MG63 (cell line): Measurements from ENCODE around the gene GMDS. TPM values are rescaled to one million over a fixed set of nuclear protein-coding genes. Genes with fewer than 3 reads are reported as not detected.

Source experiments
- DNase-seq: peaks from one replicate; pipeline ENCODE4 v3.0.0-alpha.2; 2020
- H3K27me3 ChIP-seq: fragments of 250-450 bp; sonication (Bioruptor Pico); 2 replicates; pipeline ENCODE4 v1.5.1; 2020; ENCODE audit warnings: mild to moderate bottlenecking, moderate library complexity
- H3K36me3 ChIP-seq: fragments of 250-450 bp; sonication (Bioruptor Pico); 2 replicates; pipeline ENCODE4 v1.5.1; 2020; ENCODE audit warnings: mild to moderate bottlenecking, moderate library complexity
- H3K4me3 ChIP-seq: fragments of 250-450 bp; sonication (Bioruptor Pico); 2 replicates; pipeline ENCODE4 v1.5.1; 2020; ENCODE audit warnings: mild to moderate bottlenecking, moderate library complexity
- H3K9me3 ChIP-seq: fragments of 250-450 bp; sonication (Bioruptor Pico); 2 replicates; pipeline ENCODE4 v1.5.1; 2020; ENCODE audit warnings: mild to moderate bottlenecking, moderate library complexity
- total RNA-seq: library from RNA; depleted of rRNA; stranded (reverse); fragments of >200 nt; shearing (Covaris generic); gene quantifications from 2 replicates; pipeline ENCODE4 v1.2.3, GENCODE V29; 2014; ENCODE audit warnings: low replicate concordance

The GMDS gene
- total RNA-seq, 1 experiment from 2014 or later = 1.8 TPM

- Histone ChIP-seq H3K9me3 (no peaks in the 10 kb centered on the region), H3K36me3 (no peaks in the 10 kb centered on the region), H3K27me3 (no peaks in the 10 kb centered on the region), H3K4me3 (no peak overlapping the region)
- DNase-seq = peak; percentile 63
Measured at GRCh38 chr6:1952740-1953360, 292.6 kb downstream of the GMDS start.

GRCh38 chr6:1950631-1951030 is 294.8 kb downstream of the GMDS start:
- DNase-seq = no peak
- no peak overlapping the region for H3K4me3 ChIP-seq
- no peaks in the 10 kb centered on the region for H3K36me3 ChIP-seq
- H3K9me3 ChIP-seq = no peaks in the 10 kb centered on the region
- no peaks in the 10 kb centered on the region for H3K27me3 ChIP-seq

GRCh38 chr6:1949538-1949937 is 295.9 kb downstream of the GMDS start:
- H3K4me3 ChIP-seq = no peak overlapping the region
- H3K9me3 ChIP-seq = no peaks in the 10 kb centered on the region
- no peak for DNase-seq
- H3K27me3 ChIP-seq = no peaks in the 10 kb centered on the region
- no peaks in the 10 kb centered on the region for H3K36me3 ChIP-seq

GRCh38 chr6:1947922-1948321 is 297.5 kb downstream of the GMDS start:
- no peaks in the 10 kb centered on the region for H3K27me3 ChIP-seq
- no peak for DNase-seq
- H3K36me3 ChIP-seq = no peaks in the 10 kb centered on the region
- no peak overlapping the region for H3K4me3 ChIP-seq
- H3K9me3 ChIP-seq = no peaks in the 10 kb centered on the region

- Histone ChIP-seq H3K4me3 (no peak overlapping the region), H3K36me3 (no peaks in the 10 kb centered on the region), H3K27me3 (no peaks in the 10 kb centered on the region), H3K9me3 (no peaks in the 10 kb centered on the region)
- DNase-seq = no peak
Measured at GRCh38 chr6:1946583-1946982, 298.8 kb downstream of the GMDS start.

- Histone ChIP-seq H3K4me3 (no peak overlapping the region), H3K27me3 (no peaks in the 10 kb centered on the region), H3K36me3 (no peaks in the 10 kb centered on the region), H3K9me3 (no peaks in the 10 kb centered on the region)
- DNase-seq = no peak
Measured at GRCh38 chr6:1945235-1945832, 300.1 kb downstream of the GMDS start.

GRCh38 chr6:1942834-1943233 is 302.6 kb downstream of the GMDS start:
- Histone ChIP-seq H3K9me3 (no peaks in the 10 kb centered on the region), H3K4me3 (no peak overlapping the region), H3K27me3 (no peaks in the 10 kb centered on the region), H3K36me3 (no peaks in the 10 kb centered on the region)
- DNase-seq = no peak

- DNase-seq = no peak
- Histone ChIP-seq H3K9me3 (no peaks in the 10 kb centered on the region), H3K4me3 (no peak overlapping the region), H3K27me3 (no peaks in the 10 kb centered on the region), H3K36me3 (no peaks in the 10 kb centered on the region)
Measured at GRCh38 chr6:1941534-1941933, 303.9 kb downstream of the GMDS start.

GRCh38 chr6:1940381-1940780 is 305.0 kb downstream of the GMDS start:
- H3K4me3 ChIP-seq = no peak overlapping the region
- H3K27me3 ChIP-seq = no peaks in the 10 kb centered on the region
- no peaks in the 10 kb centered on the region for H3K36me3 ChIP-seq
- no peak for DNase-seq
- H3K9me3 ChIP-seq = no peaks in the 10 kb centered on the region

GRCh38 chr6:1933292-1933691 is 312.1 kb downstream of the GMDS start:
- DNase-seq = no peak

GRCh38 chr6:1931817-1932216 is 313.6 kb downstream of the GMDS start:
- H3K9me3 ChIP-seq = no peaks in the 10 kb centered on the region
- no peaks in the 10 kb centered on the region for H3K36me3 ChIP-seq
- no peaks in the 10 kb centered on the region for H3K27me3 ChIP-seq
- DNase-seq = no peak
- no peak overlapping the region for H3K4me3 ChIP-seq

More at GRCh38 chr6:1933292-1933691, 312.1 kb downstream of the GMDS start:
- Histone ChIP-seq H3K36me3 (no peaks in the 10 kb centered on the region), H3K9me3 (no peaks in the 10 kb centered on the region), H3K27me3 (no peaks in the 10 kb centered on the region), H3K4me3 (no peak overlapping the region)

GRCh38 chr6:1930356-1930755 is 315.0 kb downstream of the GMDS start:
- no peak for DNase-seq
- no peaks in the 10 kb centered on the region for H3K36me3 ChIP-seq
- no peaks in the 10 kb centered on the region for H3K27me3 ChIP-seq
- no peaks in the 10 kb centered on the region for H3K9me3 ChIP-seq
- no peak overlapping the region for H3K4me3 ChIP-seq

GRCh38 chr6:1929931-1930330 is 315.5 kb downstream of the GMDS start:
- no peaks in the 10 kb centered on the region for H3K36me3 ChIP-seq
- H3K9me3 ChIP-seq = no peaks in the 10 kb centered on the region
- no peaks in the 10 kb centered on the region for H3K27me3 ChIP-seq
- DNase-seq = no peak
- H3K4me3 ChIP-seq = no peak overlapping the region

GRCh38 chr6:1925743-1926430 is 319.5 kb downstream of the GMDS start:
- H3K9me3 ChIP-seq = no peaks in the 10 kb centered on the region
- H3K4me3 ChIP-seq = no peak overlapping the region
- no peaks in the 10 kb centered on the region for H3K36me3 ChIP-seq
- no peak for DNase-seq
- H3K27me3 ChIP-seq = no peaks in the 10 kb centered on the region

GRCh38 chr6:1923449-1923848 is 322.0 kb downstream of the GMDS start:
- Histone ChIP-seq H3K4me3 (no peak overlapping the region), H3K27me3 (no peaks in the 10 kb centered on the region), H3K36me3 (no peaks in the 10 kb centered on the region), H3K9me3 (no peaks in the 10 kb centered on the region)
- no peak for DNase-seq

GRCh38 chr6:1917626-1918371 is 327.6 kb downstream of the GMDS start:
- no peaks in the 10 kb centered on the region for H3K9me3 ChIP-seq
- no peak overlapping the region for H3K4me3 ChIP-seq
- H3K36me3 ChIP-seq = no peaks in the 10 kb centered on the region
- DNase-seq = peak; percentile 67
- no peaks in the 10 kb centered on the region for H3K27me3 ChIP-seq

- DNase-seq = no peak
- H3K4me3 ChIP-seq = no peak overlapping the region
- no peaks in the 10 kb centered on the region for H3K27me3 ChIP-seq
- no peaks in the 10 kb centered on the region for H3K9me3 ChIP-seq
- H3K36me3 ChIP-seq = no peaks in the 10 kb centered on the region
Measured at GRCh38 chr6:1916334-1917070, 328.9 kb downstream of the GMDS start.
